MM.1S (cell line): ENCODE data around the gene OTUD6A.

Source experiments
- DNase-seq: peaks from one replicate; pipeline ENCODE4 v3.0.0-alpha.2; 2015
- H2AFZ ChIP-seq: fragments of 300-600 bp; sonication (generic); 2 replicates; pipeline ENCODE4 v1.6.0; 2016; ENCODE audit warnings: antibody characterized with exemption, low read length
- H3F3A ChIP-seq: fragments of 300-600 bp; sonication (generic); 2 replicates; pipeline ENCODE4 v1.6.1; 2016; ENCODE audit warnings: mild to moderate bottlenecking, antibody characterized with exemption, low read length, moderate library complexity, mixed read lengths; ENCODE audit not compliant: insufficient read depth
- H3K27ac ChIP-seq: fragments of 300-600 bp; sonication (generic); 2 replicates; pipeline ENCODE4 v1.5.1; 2016; ENCODE audit warnings: mild to moderate bottlenecking, low read length
- H3K27me3 ChIP-seq: fragments of 300-600 bp; sonication (generic); replicated peaks from 2 replicates; pipeline ENCODE4 v1.6.0; 2016; ENCODE audit warnings: low read length; ENCODE audit not compliant: insufficient read depth
- H3K36me3 ChIP-seq: fragments of 300-600 bp; sonication (generic); replicated peaks from 2 replicates; pipeline ENCODE4 v1.6.1; 2016; ENCODE audit warnings: mild to moderate bottlenecking, low read length, mixed read lengths; ENCODE audit not compliant: insufficient read depth
- H3K4me1 ChIP-seq: fragments of 300-600 bp; sonication (generic); 2 replicates; pipeline ENCODE4 v1.6.1; 2016; ENCODE audit warnings: low read length, mixed read lengths
- H3K4me2 ChIP-seq: fragments of 300-600 bp; sonication (generic); 2 replicates; pipeline ENCODE4 v1.6.0; 2016; ENCODE audit warnings: low read depth, low read length
- H3K4me3 ChIP-seq: fragments of 300-600 bp; sonication (generic); 2 replicates; pipeline ENCODE4 v1.5.1; 2016; ENCODE audit warnings: low read length, mixed read lengths
- H3K79me2 ChIP-seq: fragments of 300-600 bp; sonication (generic); 2 replicates; pipeline ENCODE4 v1.6.1; 2016; ENCODE audit warnings: mixed run types, low read length, mixed read lengths
- H3K9ac ChIP-seq: fragments of 300-600 bp; sonication (generic); 2 replicates; pipeline ENCODE4 v1.6.1; 2016; ENCODE audit warnings: low read length, mixed read lengths
- H3K9me2 ChIP-seq: fragments of 300-600 bp; sonication (generic); replicated peaks from 2 replicates; pipeline ENCODE4 v1.6.1; 2016; ENCODE audit warnings: mild to moderate bottlenecking, low read length, mixed read lengths; ENCODE audit not compliant: insufficient read depth
- H3K9me3 ChIP-seq: fragments of 300-600 bp; sonication (generic); replicated peaks from 2 replicates; pipeline ENCODE4 v1.6.1; 2016; ENCODE audit warnings: mild to moderate bottlenecking, low read length, mixed read lengths; ENCODE audit not compliant: insufficient read depth
- H4K20me1 ChIP-seq: fragments of 300-600 bp; sonication (generic); 2 replicates; pipeline ENCODE4 v1.6.1; 2016; ENCODE audit warnings: mild to moderate bottlenecking, low read length, moderate library complexity, mixed read lengths; ENCODE audit not compliant: insufficient read depth
- EZH2 ChIP-seq: fragments of 300-600 bp; sonication (generic); optimal IDR thresholded peaks from 2 replicates; pipeline ENCODE3; 2017; ENCODE audit warnings: low read depth, mild to moderate bottlenecking, antibody characterized with exemption, low read length, mixed read lengths
- EZH2phosphoT487 ChIP-seq: fragments of 300-600 bp; sonication (generic); IDR thresholded peaks from 2 replicates; pipeline ENCODE4 v1.6.1; 2018; ENCODE audit warnings: antibody characterized with exemption, low read length
- TF ChIP-seq, protein P1 (sequence below): fragments of 300-600 bp; sonication (generic); IDR thresholded peaks from 2 replicates; pipeline ENCODE4 v1.5.1; 2016; ENCODE audit warnings: antibody characterized with exemption, low read length, mixed read lengths

OTUD6A gene

DNA sequence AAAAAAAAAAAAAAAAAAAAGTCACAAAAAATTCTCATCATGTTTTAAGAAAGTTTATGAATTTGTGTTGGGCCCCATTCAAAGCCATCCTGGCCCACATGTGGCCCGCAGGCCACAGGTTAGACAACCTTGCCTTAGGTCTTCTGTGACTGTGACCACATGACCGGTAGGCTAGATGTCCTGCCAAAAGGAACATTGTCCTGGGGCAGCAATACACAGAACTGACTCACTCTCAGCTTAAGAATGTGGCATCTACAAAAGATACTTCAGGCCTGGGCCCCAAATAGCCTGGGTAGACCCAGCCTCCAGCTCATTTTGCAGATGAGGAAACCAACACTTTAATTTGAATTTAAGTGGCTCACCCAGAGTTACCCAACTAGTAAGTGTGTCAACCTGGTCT lies 22.5 kb upstream of the OTUD6A start:
- Histone ChIP-seq H3K79me2 (no peaks in the 10 kb centered on the region), H3K27me3 (no peaks in the 10 kb centered on the region), H4K20me1 (no peaks in the 10 kb centered on the region), H3K9me3 (no peaks in the 10 kb centered on the region), H3K4me2 (no peak overlapping the region), H2AFZ (no peak overlapping the region), H3K27ac (no peak overlapping the region), H3K36me3 (no peaks in the 10 kb centered on the region), H3K4me1 (no peaks in the 10 kb centered on the region), H3F3A (no peaks in the 10 kb centered on the region), H3K9me2 (no peaks in the 10 kb centered on the region), H3K9ac (no peak overlapping the region), H3K4me3 (no peak overlapping the region)
- DNase-seq = no peak
- no peak for TF ChIP-seq EZH2
- TF ChIP-seq, protein P1, sequence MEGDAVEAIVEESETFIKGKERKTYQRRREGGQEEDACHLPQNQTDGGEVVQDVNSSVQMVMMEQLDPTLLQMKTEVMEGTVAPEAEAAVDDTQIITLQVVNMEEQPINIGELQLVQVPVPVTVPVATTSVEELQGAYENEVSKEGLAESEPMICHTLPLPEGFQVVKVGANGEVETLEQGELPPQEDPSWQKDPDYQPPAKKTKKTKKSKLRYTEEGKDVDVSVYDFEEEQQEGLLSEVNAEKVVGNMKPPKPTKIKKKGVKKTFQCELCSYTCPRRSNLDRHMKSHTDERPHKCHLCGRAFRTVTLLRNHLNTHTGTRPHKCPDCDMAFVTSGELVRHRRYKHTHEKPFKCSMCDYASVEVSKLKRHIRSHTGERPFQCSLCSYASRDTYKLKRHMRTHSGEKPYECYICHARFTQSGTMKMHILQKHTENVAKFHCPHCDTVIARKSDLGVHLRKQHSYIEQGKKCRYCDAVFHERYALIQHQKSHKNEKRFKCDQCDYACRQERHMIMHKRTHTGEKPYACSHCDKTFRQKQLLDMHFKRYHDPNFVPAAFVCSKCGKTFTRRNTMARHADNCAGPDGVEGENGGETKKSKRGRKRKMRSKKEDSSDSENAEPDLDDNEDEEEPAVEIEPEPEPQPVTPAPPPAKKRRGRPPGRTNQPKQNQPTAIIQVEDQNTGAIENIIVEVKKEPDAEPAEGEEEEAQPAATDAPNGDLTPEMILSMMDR = no peak
- no peak for TF ChIP-seq EZH2phosphoT487

DNA sequence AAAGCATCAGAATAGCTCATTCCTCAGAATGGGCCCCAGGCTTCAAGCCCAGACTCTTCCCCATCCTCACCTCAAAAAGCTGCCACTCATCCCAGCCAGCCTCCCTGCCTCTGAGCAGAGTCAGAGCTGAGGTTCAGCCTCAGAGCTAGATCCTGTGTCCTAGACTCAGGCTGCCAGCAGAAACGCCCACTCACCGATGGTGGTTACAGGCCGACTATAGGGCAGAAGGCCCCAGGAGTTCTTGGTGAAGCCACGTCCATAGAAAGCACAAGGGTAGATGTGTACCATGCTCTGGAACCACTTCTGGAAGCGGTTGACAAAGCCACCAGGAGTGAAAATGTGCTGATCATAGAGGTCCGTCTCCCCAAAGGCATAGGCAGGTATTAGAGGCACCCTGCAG lies 20.3 kb upstream of the OTUD6A start:
- Histone ChIP-seq H3K27me3 (no peaks in the 10 kb centered on the region), H3K9me2 (no peaks in the 10 kb centered on the region), H3F3A (no peaks in the 10 kb centered on the region), H3K4me2 (no peak overlapping the region), H3K9me3 (no peaks in the 10 kb centered on the region), H3K9ac (no peak overlapping the region), H2AFZ (no peak overlapping the region), H3K4me1 (no peaks in the 10 kb centered on the region), H3K4me3 (no peak overlapping the region), H4K20me1 (no peaks in the 10 kb centered on the region), H3K36me3 (no peaks in the 10 kb centered on the region), H3K27ac (no peak overlapping the region), H3K79me2 (no peaks in the 10 kb centered on the region)
- DNase-seq = no peak
- TF ChIP-seq EZH2phosphoT487 = no peak
- TF ChIP-seq, protein P1 = no peak

DNA sequence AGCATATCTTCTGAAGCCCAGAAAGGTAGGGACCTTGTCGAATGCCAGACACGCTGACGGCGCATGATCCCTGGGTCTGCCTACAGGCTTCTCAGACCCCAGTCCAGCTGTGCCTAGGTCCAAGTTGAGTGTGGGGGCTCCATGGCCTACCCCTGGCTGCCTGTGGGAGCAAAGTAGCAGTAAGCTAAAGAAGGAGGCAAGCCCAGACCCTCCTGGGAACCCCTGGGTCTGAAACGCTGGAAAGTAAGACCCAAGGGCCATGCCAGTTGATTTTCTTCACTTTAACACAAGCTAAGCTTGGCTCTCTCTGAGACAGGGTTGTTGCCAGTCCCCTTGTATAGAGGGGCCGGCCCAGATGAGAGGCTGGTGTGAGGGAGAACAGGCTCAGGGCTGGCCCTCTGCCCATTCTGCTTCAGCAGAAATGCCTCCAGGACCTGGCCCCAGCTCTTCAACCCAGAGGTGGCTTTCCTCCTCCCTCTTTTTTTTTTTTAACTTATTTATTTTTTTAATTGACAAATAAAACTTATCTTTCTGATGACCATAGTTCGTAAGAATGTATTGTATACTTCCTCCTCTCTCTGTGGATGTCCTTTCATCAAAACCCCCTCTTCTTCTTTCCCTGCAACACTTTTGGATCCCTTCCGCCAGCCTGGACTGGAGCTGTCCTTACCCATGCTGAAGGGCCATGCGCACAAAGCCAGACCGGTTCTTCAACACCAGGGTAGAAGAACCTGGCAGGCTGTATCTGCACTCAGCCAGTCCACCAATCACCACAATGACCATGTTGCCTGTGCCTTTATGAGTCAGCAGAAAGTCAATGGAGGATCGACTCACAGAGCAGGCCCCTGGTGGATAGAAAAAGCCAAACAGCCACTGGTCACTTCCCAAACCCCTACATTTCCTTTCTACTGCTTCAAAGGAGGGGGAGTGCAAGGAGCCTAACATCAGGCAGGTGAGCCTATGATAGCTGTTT lies 19.6 kb upstream of the OTUD6A start:
- Histone ChIP-seq H3F3A (no peaks in the 10 kb centered on the region), H3K4me2 (no peak overlapping the region), H3K9ac (no peak overlapping the region), H3K27me3 (no peaks in the 10 kb centered on the region), H3K36me3 (no peaks in the 10 kb centered on the region), H3K4me1 (no peaks in the 10 kb centered on the region), H2AFZ (no peak overlapping the region), H3K4me3 (no peak overlapping the region), H3K79me2 (no peaks in the 10 kb centered on the region), H4K20me1 (no peaks in the 10 kb centered on the region), H3K27ac (no peak overlapping the region), H3K9me2 (no peaks in the 10 kb centered on the region), H3K9me3 (no peaks in the 10 kb centered on the region)
- DNase-seq = no peak
- TF ChIP-seq EZH2phosphoT487 = no peak
- TF ChIP-seq EZH2 = no peak
- TF ChIP-seq, protein P1 = no peak
